Raji (cell line): ENCODE data around the gene SLC38A6.

Experiments
- POLR2A ChIP-seq: IDR thresholded peaks from 2 replicates; pipeline ENCODE4 v1.6.1; 2011; ENCODE audit warnings: low read depth, low read length, control low read depth; ENCODE audit not compliant: insufficient read depth

The SLC38A6 gene

DNA sequence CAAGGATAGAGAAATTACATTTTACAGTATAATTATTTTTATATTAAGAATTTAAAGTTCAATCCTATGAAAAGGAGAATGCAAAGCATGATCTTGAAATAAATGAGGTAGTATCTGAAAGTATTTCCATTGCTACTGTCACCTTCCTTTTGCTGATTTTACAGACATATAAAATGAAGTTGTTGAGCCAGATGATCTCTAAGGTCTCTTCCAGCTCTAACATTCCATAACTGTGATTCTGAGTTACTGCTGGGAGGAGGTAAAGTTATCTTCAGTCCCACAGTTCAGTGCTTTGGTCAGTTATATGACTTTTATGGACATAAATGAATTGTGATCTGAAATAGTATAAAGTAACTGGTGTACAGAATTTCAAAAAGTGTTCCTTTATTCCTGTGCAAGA is 52.8 kb downstream of the SLC38A6 start:
- no peak for TF ChIP-seq POLR2A

DNA sequence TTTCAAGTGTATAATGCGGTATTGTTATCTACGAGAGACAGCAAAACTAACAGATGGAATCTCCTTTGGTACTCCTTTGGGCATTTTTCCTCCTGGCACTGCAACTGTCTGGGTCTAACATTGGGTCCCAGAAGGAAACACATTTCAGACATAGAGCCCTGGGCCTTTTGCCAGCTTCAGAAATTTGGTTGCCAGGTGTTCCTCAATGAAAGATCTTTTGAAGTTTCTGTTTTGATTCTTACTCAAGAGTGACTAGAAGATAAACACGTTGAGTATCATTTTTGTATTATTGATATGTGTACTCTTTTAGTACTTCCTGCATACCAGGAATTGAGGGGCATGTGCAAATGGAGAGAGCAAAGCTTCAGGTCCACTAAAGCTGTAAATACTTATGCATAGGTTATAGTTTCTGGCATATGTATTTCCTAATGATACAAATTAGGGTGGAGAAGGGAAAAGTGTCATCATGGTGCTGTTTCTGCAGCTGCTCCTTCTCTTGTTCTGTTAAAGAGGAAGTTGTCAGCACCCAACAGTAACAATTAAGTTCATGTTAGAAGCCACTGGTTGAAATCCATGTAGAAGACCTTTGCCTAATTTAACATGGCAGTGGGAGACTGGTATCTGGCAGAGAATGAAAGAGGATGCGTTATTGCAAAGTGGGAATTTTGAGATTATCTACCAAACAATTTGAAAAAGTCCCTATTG is 53.5 kb downstream of the SLC38A6 start:
- TF ChIP-seq POLR2A, result no peak

DNA sequence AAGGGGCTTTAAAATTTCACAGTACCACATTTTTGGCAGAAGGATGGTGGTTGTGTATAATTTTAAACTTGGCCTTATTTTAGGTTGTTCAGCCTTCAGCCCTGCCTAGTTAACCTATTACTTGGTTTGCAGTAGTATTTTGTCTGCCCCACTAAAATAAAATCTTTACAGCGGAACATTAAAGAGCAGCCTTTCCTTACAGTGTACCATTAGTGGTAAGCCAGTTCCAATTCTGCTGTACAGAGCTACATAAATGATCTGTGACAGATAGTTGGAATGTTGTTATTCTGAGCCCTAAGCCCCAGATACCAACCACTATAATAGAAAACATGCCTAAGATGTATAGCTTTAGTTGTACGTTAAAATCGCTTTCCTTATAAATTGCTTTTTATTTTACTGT is 56.2 kb downstream of the SLC38A6 start:
- no peak for TF ChIP-seq POLR2A

DNA sequence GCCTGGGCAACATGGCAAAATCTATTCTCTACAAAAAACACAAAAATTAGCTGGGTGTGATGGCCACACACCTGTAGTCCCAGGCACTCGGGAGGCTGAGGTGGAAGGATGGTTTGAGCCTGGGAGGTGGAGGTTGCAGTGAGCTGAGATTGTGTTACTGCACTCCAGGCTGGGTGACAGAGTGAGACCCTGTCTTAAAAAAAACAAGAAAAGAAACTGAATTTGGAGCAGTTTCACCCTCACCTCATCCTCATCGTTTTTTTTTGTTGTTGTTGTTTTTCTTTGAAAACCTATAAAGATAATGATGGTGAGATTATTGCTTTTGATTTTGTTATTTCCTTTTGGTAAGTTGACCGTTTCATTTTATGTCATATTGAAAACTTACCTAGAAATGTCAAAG is 60.7 kb downstream of the SLC38A6 start:
- no peak for TF ChIP-seq POLR2A

DNA sequence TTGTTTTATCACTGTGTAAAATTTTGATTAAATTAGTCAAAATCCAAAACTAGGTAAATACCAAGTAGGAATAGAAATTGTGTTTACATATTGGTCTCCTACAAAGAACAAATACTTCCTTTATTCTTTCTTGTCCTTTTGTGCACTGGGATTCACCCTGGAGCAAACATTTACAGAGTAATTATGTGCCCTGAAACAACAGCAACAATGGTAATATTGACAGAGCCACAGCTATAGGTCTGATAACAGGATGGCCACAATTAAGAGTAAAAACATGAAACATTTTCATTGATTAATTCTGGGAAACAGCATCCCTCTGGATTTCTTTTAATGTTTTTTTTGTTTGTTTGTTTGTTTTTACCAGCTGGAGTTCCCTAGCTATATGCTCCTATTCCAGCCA is 61.2 kb downstream of the SLC38A6 start:
- TF ChIP-seq POLR2A, result no peak

DNA sequence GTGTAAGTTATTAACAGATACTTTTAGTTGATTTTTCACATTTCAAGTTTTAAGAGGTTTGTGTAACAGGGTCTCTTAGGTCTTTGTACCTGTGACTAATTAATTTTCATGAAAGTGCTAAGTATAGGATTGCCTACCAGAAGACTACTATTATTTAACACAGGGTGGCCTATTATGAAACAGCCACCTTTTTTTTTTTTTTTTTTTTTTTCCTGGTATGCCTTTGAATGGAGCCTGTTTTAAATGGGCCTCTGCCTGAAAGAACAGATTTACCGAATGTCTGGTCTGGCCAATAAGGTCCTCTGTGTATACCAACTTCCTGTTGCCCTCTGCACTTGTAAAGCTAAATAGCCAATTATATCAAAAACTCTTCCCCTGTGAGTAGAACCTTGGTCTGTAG is 62.5 kb downstream of the SLC38A6 start:
- TF ChIP-seq POLR2A, result no peak

DNA sequence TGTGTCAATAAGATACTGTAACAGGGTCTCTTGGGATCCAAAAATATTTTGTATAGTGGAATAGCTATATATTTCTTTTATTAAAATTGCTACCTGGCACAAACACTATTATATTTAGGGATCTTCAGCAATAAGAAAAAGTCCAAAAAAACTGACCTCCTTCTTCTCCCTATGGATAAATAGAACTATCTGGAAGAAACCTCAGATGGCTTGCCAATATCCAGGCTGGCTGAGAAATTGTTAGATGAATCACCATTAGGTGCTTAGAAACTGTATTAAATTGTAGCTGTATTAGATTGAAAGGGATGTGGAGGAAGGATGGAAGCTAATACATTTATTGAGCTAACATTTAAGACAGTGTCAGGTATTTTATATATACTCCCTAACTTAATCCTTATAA is 66.0 kb downstream of the SLC38A6 start:
- TF ChIP-seq POLR2A, result no peak

DNA sequence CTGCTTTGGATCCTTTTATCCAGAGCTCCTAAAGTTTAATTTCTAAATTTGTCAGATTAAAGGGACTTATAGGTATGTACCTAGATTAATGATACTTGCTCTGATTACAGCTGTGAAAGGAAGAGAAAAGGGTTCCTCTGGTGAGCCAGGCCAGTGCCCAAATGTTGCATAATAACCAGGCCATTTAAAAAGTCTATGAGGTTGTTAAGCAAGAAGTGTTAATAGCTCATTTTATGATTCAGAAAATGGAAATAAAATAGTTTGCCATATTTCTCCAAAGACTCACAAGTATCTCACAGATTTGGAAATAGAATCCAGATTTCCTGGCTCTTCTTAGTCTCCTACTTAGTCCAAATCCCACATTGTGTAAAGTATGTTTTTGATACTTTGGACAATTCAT is 67.6 kb downstream of the SLC38A6 start:
- no peak for TF ChIP-seq POLR2A

DNA sequence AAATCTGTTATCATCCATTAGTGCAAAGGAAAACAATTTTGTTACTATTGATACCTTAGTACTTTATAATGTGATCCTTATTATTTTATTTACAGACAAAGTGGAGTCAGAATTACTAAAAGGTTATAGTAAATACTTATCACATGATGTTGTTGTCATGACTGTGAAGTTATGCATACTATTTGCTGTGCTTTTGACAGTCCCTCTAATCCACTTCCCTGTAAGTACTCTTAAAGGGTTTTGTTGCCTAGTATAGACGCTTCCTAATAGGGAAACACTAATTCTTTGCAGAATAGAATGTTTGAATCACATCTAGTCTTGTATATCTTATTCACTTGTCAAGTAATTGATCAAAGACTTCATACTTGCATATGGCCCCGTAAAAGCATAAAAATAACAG is 69.4 kb downstream of the SLC38A6 start:
- TF ChIP-seq POLR2A, result no peak

DNA sequence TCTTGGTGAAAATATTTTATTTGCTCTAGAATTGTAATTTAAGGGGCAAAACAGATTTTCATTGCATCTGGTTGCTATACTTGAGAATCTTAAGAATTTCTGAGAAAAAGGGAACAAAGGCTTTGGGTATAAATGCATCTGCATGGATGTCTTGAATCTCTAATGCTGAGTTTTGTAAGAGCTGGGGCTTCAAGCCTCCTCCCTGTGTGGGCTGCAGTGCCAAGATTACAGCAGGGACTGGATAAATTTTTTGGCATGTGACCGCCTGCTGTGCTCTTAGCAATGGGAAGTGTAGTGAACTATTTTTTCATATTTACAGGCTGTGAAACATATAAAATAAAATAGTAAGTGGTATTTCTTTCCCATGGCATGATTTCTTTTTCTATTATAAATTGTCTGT is 70.0 kb downstream of the SLC38A6 start:
- TF ChIP-seq POLR2A, result no peak

DNA sequence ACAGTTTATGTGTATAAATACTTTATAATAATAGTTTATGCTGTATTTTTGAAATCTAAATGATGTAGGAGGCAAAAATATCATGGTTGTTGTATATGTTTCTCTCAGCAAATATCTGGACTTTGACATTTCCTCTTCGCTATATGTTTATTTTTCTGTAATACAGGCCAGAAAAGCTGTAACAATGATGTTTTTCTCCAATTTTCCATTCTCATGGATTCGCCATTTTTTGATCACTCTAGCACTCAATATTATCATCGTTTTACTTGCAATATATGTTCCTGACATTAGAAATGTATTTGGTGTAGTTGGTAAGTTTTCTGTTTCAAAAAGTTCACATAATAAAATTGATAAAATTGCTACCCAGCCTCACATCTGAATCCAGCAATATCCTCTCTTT is 70.6 kb downstream of the SLC38A6 start:
- TF ChIP-seq POLR2A, result no peak

DNA sequence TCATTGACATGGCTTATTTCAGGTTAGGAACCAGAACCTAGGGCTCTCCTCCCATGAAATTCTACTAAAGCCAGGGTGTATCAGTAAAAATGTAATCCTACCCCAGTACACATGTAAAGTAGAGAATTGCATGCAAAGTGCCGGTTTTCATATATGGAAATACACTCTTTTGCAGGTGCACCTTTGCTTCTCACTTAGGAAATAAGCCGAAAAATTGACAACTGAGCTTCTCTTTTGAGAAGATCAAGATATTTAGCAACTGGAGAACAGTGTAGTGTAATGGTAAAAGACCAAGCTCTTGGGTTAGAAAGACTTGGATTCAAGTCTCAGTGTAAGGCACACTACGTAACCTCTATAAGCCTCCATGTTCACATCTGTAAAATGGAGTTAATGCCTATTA is 82.4 kb downstream of the SLC38A6 start:
- no peak for TF ChIP-seq POLR2A

DNA sequence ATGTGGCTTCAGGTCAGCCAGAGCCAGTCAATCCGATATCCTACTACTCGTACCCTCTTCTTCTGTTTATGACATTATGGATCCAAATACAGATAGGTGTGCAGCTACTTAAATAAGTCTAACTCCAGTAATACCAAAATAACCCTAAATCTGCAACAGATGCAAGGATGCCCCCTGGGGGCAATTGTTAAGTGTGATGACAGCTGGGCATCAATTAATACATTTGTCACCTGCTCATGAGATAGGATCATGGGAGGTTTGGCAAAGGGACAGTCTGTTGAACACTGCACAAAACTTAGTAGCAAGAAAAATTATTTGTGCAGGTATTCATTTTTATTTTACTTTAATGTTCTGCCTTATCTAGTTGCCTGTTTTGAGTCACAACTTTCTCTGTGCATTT is 83.2 kb downstream of the SLC38A6 start:
- no peak for TF ChIP-seq POLR2A

DNA sequence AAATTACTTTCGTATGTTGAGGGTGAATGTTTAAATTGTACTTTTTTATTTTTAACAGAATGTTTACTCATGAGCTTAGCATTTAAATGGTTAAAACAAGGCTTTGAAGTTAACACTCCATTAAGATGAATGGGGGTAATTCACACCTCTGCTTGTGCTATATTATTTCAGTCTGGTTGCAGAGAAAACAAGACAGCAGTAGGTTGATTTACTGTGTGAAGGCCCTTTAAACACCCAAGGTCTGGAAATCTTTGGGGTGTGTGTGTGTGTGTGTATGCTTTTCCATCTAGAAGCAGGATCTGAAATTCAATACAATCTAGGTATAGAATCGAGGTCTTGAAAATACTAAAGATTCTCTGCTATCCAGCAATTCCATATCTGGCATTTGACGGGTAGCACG is 83.8 kb downstream of the SLC38A6 start:
- TF ChIP-seq POLR2A, result no peak

DNA sequence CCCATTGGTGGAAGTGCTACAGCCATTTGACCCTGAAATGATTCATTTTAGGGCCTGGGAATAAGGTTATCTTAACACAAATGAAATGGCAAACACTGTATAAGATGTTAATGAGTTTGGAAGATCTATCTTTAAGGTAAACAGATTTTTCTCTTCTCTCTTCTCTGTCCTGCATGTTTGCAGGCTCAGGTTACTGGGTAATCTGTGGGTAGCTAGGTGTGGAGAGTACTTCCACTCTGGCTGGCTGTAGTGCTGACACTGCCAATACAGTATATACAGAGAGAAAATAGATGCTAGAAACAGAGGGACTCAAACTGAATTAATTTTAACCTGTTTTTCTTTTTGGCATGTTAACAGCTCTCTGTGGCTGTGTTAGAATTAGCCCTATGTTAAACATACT is 84.6 kb downstream of the SLC38A6 start:
- no peak for TF ChIP-seq POLR2A

DNA sequence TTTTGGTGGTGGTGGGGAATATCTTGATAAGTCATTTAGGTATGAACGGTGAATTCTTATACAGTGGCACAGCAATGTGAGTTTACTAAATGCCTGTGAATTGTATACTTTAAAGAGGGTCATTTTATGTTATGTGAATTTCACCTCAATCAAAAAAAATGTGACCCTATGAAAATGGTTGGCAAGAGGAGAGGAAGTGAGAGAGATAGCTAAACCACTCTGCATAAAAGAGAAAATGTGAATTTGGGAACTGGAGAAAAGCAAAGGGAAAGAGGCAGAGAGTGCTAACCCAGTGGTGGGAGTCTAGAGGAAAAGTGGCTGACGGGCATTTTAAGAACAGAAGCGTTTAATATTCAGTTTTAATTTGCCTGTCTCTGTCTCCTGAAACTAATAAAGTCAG is 93.8 kb downstream of the SLC38A6 start:
- no peak for TF ChIP-seq POLR2A

DNA sequence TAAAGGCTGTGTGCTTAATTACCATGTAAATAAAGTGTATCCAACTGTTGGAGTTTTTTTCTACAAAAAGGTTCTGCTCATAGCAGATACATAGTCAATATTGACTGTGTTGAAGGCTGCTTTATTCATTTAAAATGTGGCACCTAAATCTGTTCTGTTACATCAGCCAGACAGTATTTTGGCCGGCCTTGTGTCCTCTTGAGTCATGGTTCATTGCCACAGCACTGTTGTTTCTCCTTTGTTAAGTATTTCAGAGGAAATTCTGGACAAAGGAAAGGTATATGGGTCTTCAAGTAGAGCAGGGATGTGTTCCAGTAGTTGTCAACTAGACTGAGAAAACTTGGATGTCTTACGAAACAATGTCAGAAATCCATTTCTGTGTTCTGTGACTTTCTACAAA is 95.5 kb downstream of the SLC38A6 start:
- TF ChIP-seq POLR2A, result no peak
